CD4-positive, CD25-positive, alpha-beta regulatory T cell (primary cell): ENCODE measurements around the gene NAT16. TPM values are rescaled to one million over a fixed set of nuclear protein-coding genes. Genes with fewer than 3 reads are reported as not detected.
"Not testable (repeated sequence)": the region's sequence is repeated elsewhere in the genome, so short reads cannot be mapped to it uniquely, and the experiment has no call there.

Experiments used
- ATAC-seq, 2 donors: fragments of 150-1000 bp; cut with Tn5 transposase; one replicate each; pipeline ENCODE4 v1.10.0; 2021; ENCODE audit warnings: low read depth in 2 of 2, moderate number of reproducible peaks in 2 of 2, moderate library complexity in 1 of 2
- DNase-seq, 3 donors: peaks; one replicate each; pipeline versions ENCODE4 v3.0.0 to v3.0.0-alpha.2; 2012 to 2022; ENCODE audit warnings: mixed read lengths in 1 of 3
- H3K27ac ChIP-seq: one replicate; pipeline ENCODE4 v1.7.0; 2013; ENCODE audit warnings: mild to moderate bottlenecking, low read length; ENCODE audit not compliant: insufficient read depth, poor library complexity, severe bottlenecking
- H3K27me3 ChIP-seq: one replicate; pipeline ENCODE4 v1.7.0; 2013; ENCODE audit warnings: low read length; ENCODE audit not compliant: control insufficient read depth, insufficient read depth
- H3K36me3 ChIP-seq: one replicate; pipeline ENCODE4 v1.7.0; 2013; ENCODE audit warnings: mild to moderate bottlenecking, low read length, moderate library complexity; ENCODE audit not compliant: control insufficient read depth, insufficient read depth
- H3K4me1 ChIP-seq: 2 replicates; pipeline ENCODE4 v1.7.0; 2013; ENCODE audit warnings: mild to moderate bottlenecking, low read length; ENCODE audit not compliant: insufficient read depth, control insufficient read depth, poor library complexity, severe bottlenecking
- H3K4me3 ChIP-seq: one replicate; pipeline ENCODE4 v1.7.0; 2013; ENCODE audit warnings: low read depth, mild to moderate bottlenecking, low read length, moderate library complexity
- H3K9me3 ChIP-seq, 2 experiments: 1 replicate in 1 of 2; 2 replicates in 1 of 2; pipeline ENCODE4 v1.7.0; 2013; ENCODE audit warnings: low read length in 2 of 2, mild to moderate bottlenecking in 1 of 2, moderate library complexity in 1 of 2; ENCODE audit not compliant: control insufficient read depth in 2 of 2
- H3K27ac Mint-ChIP-seq, 3 donors: one replicate each; pipeline ENCODE4 v1.8.0; 2020 to 2022; ENCODE audit warnings: mild to moderate bottlenecking in 3 of 3, mixed read lengths in 3 of 3, moderate library complexity in 2 of 3
- H3K27me3 Mint-ChIP-seq: one replicate; pipeline ENCODE4 v1.8.0; 2022; ENCODE audit warnings: mild to moderate bottlenecking, mixed read lengths
- H3K36me3 Mint-ChIP-seq: one replicate; pipeline ENCODE4 v1.8.0; 2020; ENCODE audit warnings: mixed read lengths
- H3K4me1 Mint-ChIP-seq, 4 donors: one replicate each; pipeline ENCODE4 v1.8.0; 2020 to 2022; ENCODE audit warnings: mixed read lengths in 4 of 4, mild to moderate bottlenecking in 1 of 4
- H3K4me3 Mint-ChIP-seq, 4 donors: one replicate each; pipeline ENCODE4 v1.8.0; 2020 to 2022; ENCODE audit warnings: mild to moderate bottlenecking in 4 of 4, mixed read lengths in 4 of 4, moderate library complexity in 3 of 4
- H3K9me3 Mint-ChIP-seq, 7 donors: one replicate each; pipeline ENCODE4 v1.8.0; 2020 to 2022; ENCODE audit warnings: mixed read lengths in 7 of 7, mild to moderate bottlenecking in 3 of 7, moderate library complexity in 2 of 7
- polyA plus RNA-seq, 4 donors: library from polyadenylated mRNA; unstranded; fragments of 300-500 nt; fragmentation: Illumina TruSeq; gene quantifications; one replicate each; pipeline ENCODE4 v1.2.3, GENCODE V29; 2021
- total RNA-seq: library from RNA; stranded (reverse); gene quantifications from one replicate; pipeline ENCODE4 v1.2.3, GENCODE V29; 2022

NAT16 gene
- total and polyA plus RNA-seq, 5 donors from 2014 or later: not detected

DNA sequence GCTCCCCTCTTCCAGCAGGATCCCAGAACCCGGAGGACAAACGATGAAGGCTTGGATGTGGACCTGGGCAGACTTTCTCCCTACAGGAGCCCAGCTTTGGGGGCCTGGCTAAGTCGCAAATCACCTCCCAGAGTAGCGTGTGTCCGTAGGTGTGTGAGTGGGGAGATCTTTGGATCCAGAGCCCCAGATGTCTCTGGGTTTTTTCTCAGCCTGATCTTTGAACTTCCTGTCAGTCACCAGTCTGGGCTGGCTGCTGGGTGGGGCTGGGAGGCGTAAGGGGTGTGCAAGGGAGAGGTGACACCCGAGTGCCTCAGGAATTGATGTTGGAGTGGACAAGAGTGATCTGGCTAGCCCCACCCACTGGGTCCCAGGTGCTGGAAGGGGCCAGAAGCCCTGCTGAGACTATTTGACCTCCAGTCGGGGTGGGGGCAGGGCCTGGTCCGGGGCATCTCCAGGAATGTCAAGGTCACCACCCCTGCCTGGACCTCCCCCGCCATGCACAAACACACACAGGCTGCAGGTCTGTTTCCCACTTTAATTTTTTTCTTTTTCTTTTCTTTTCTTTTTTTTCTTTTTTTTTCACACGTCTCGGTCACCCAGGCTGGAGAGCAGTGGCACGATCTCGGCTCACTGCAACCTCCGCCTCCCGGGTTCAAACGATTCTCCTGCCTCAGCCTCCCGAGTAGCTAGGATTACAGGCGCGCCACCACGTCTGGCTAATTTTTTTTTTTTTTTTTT is 20.9 kb upstream of the NAT16 start, which contains the start of gene MOGAT3:
Gene MOGAT3, minus strand, starts transcription at position 175 of the 738 bp plus-strand sequence. CDS start 182 bp downstream, outside the sequence.
- no peak within 1 kb of the TSS for H3K4me3 ChIP-seq

DNA sequence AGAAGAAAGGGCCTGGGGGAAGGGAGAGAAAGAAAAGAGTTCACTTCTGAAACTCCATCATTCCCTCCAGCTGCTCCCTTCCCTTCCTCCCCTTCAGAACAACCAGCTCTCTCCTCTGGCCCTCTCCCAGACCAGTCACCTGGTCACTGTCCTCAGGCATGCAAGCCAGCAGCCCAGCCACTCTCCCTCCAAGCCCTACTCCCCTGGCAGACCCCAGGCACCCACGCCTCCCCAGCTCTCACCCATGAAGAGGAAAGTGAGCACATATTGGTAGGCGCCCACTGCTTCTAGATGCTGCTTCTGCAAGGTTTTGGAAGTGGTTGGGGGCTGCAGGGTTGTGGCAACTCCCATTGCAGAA is 20.4 kb upstream of the NAT16 start:
- ATAC-seq (no peak), DNase-seq (no peak)
- no peak overlapping the region for H3K27ac ChIP-seq
- Mint-ChIP-seq H3K4me1 (peaks cover 0 to 8% (median 3%) of the 10 kb centered on the region in 4 donors), H3K27ac (no peak overlapping the region), H3K9me3 (peaks cover 0 to 2% (median 0%) of the 10 kb centered on the region in 7 donors), H3K4me3 (no peak overlapping the region), H3K36me3 (no peaks in the 10 kb centered on the region), H3K27me3 (peaks cover 46% of the 10 kb centered on the region)
- H3K36me3 ChIP-seq: no peaks in the 10 kb centered on the region
- H3K4me1 ChIP-seq: peaks cover 4% of the 10 kb centered on the region
- H3K27me3 ChIP-seq: no peaks in the 10 kb centered on the region
- H3K9me3 ChIP-seq: no peaks in the 10 kb centered on the region
- H3K4me3 ChIP-seq: no peak overlapping the region

More for the DNA sequence above, 20.9 kb upstream of the NAT16 start, which contains the start of gene MOGAT3:
- DNase-seq (peak in 1 of 3 donors; percentile 14), ATAC-seq (no peak)
- Histone ChIP-seq H3K4me1 (peaks cover 4% of the 10 kb centered on the region), H3K36me3 (no peaks in the 10 kb centered on the region), H3K9me3 (no peaks in the 10 kb centered on the region), H3K27ac (no peak within 1 kb of the TSS), H3K27me3 (no peaks in the 10 kb centered on the region)
- Mint-ChIP-seq H3K9me3 (peaks cover 0 to 2% (median 0%) of the 10 kb centered on the region in 7 donors), H3K36me3 (no peaks in the 10 kb centered on the region), H3K4me1 (peaks cover 0 to 8% (median 3%) of the 10 kb centered on the region in 4 donors), H3K27ac (no peak within 1 kb of the TSS), H3K27me3 (peaks cover 46% of the 10 kb centered on the region), H3K4me3 (no peak within 1 kb of the TSS)

DNA sequence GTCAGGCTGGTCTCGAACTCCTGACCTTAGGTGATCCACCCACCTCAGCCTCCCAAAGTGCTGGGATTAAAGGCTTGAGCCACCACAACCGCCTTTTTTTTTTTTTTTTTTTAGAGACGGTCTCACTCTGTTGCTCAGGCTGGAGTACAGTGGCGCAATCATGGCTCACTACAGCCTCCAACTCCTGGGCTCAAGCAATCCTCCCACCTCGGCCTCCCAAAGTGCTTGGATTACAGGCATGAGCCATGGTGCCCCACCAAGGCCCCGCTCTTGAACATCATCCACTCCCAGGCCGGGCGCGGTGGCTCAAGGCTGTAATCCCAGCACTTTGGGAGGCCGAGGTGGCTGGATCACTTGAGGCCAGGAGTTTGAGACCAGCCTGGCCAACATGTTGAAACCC is 19.4 kb upstream of the NAT16 start:
- not testable (repeated sequence) for H3K27ac Mint-ChIP-seq, H3K36me3 ChIP-seq, H3K4me3 Mint-ChIP-seq, H3K4me1 Mint-ChIP-seq, H3K9me3 Mint-ChIP-seq, ATAC-seq, H3K36me3 Mint-ChIP-seq, DNase-seq, H3K4me3 ChIP-seq, H3K4me1 ChIP-seq, H3K27me3 ChIP-seq, H3K9me3 ChIP-seq, H3K27ac ChIP-seq
- H3K27me3 Mint-ChIP-seq: peaks cover 53% of the 10 kb centered on the region

- Histone ChIP-seq H3K4me1 (peaks cover 4% of the 10 kb centered on the region), H3K27ac (no peak overlapping the region), H3K36me3 (no peaks in the 10 kb centered on the region), H3K9me3 (no peaks in the 10 kb centered on the region), H3K4me3 (no peak overlapping the region), H3K27me3 (no peaks in the 10 kb centered on the region)
- no peak for DNase-seq
- Mint-ChIP-seq H3K9me3 (no peaks in the 10 kb centered on the region), H3K4me3 (no peak overlapping the region), H3K4me1 (peaks cover 0 to 2% (median 0%) of the 10 kb centered on the region in 4 donors), H3K27me3 (peaks cover 47% of the 10 kb centered on the region), H3K27ac (no peak overlapping the region), H3K36me3 (no peaks in the 10 kb centered on the region)
- no peak for ATAC-seq
Observed at GRCh38 chr7:101198476-101198875, 18.4 kb upstream of the NAT16 start.

DNA sequence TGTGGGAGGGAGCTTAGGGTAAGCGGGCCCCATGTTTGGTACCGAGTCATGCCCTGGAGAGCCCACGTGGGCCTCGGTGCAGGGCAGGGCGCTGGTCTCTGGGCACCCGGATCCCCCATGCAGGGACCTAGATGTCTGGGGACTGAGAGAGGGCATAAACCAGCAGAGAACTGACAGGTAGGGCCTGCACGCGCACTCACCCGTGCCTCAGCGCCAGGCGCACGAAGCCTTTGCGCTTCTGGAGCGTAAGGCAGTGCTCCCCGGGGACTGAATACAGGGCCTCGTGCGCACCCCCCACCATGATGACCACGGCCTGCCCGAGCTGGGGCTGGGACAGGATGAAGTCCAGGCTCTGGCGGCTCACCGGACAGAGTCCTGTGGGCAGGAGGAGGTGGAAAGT is 17.9 kb upstream of the NAT16 start:
- Histone ChIP-seq H3K4me1 (peaks cover 4% of the 10 kb centered on the region), H3K9me3 (no peaks in the 10 kb centered on the region), H3K27me3 (no peaks in the 10 kb centered on the region), H3K27ac (no peak overlapping the region), H3K4me3 (no peak overlapping the region), H3K36me3 (no peaks in the 10 kb centered on the region)
- Mint-ChIP-seq H3K27ac (no peak overlapping the region), H3K4me1 (peaks cover 0 to 2% (median 0%) of the 10 kb centered on the region in 4 donors), H3K4me3 (no peak overlapping the region), H3K36me3 (no peaks in the 10 kb centered on the region), H3K9me3 (no peaks in the 10 kb centered on the region), H3K27me3 (peaks cover 44% of the 10 kb centered on the region)
- ATAC-seq (no peak), DNase-seq (no peak)

GRCh38 chr7:101195884-101196283 is 15.8 kb upstream of the NAT16 start:
- ATAC-seq: no peak
- Mint-ChIP-seq H3K4me3 (no peak overlapping the region), H3K9me3 (no peaks in the 10 kb centered on the region), H3K27me3 (peaks cover 32% of the 10 kb centered on the region), H3K4me1 (peaks cover 0 to 6% (median 2%) of the 10 kb centered on the region in 4 donors), H3K36me3 (no peaks in the 10 kb centered on the region), H3K27ac (no peak overlapping the region)
- Histone ChIP-seq H3K27ac (no peak overlapping the region), H3K9me3 (no peaks in the 10 kb centered on the region), H3K4me1 (no peaks in the 10 kb centered on the region), H3K4me3 (no peak overlapping the region), H3K27me3 (no peaks in the 10 kb centered on the region), H3K36me3 (no peaks in the 10 kb centered on the region)
- DNase-seq: no peak

DNA sequence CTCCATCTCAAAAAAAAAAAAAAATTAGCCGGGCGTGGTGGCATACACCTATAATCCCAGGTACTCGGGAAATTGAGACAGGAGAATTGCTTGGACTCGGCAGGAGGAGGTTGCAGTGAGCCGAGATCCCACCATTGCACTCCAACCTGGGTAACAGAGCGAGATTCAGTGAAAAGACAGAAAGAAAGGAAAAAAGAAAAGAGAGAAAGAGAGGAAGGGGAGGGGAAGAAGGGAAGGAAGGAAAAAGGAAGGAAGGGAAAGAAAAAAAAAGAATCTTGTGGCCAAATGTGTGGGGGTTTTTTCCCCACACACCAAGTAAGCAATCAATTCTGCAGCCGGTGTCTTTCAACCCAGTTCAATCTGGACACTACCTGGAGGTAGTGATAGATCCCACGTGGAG is 9.0 kb upstream of the NAT16 start:
- Mint-ChIP-seq H3K4me3 (no peak overlapping the region), H3K36me3 (no peaks in the 10 kb centered on the region), H3K9me3 (no peaks in the 10 kb centered on the region), H3K27me3 (peaks cover 29% of the 10 kb centered on the region), H3K27ac (no peak overlapping the region), H3K4me1 (peaks cover 0 to 6% (median 1%) of the 10 kb centered on the region in 4 donors)
- no peak for DNase-seq
- no peaks in the 10 kb centered on the region for H3K4me1 ChIP-seq
- no peaks in the 10 kb centered on the region for H3K9me3 ChIP-seq
- H3K4me3 ChIP-seq: no peak overlapping the region
- H3K36me3 ChIP-seq: no peaks in the 10 kb centered on the region
- H3K27me3 ChIP-seq: no peaks in the 10 kb centered on the region
- no peak overlapping the region for H3K27ac ChIP-seq
- ATAC-seq: no peak

- H3K4me1 Mint-ChIP-seq: peaks cover 0 to 8% (median 2%) of the 10 kb centered on the region in 4 donors
- ATAC-seq (no peak), DNase-seq (no peak)
- Histone ChIP-seq H3K27me3 (peaks cover 5% of the 10 kb centered on the region), H3K4me3 (no peak overlapping the region), H3K36me3 (no peaks in the 10 kb centered on the region), H3K4me1 (no peaks in the 10 kb centered on the region), H3K9me3 (no peaks in the 10 kb centered on the region), H3K27ac (no peak overlapping the region)
- no peak overlapping the region for H3K4me3 Mint-ChIP-seq
- H3K9me3 Mint-ChIP-seq: no peaks in the 10 kb centered on the region
- no peaks in the 10 kb centered on the region for H3K36me3 Mint-ChIP-seq
- no peak overlapping the region for H3K27ac Mint-ChIP-seq
- peaks cover 34% of the 10 kb centered on the region for H3K27me3 Mint-ChIP-seq
Observed at GRCh38 chr7:101186844-101187428, 6.8 kb upstream of the NAT16 start.
